PC-9 (cell line): ENCODE measurements around the gene EXOC2.

Experiments used
- CTCF ChIP-seq: fragments of 200-600 bp; sonication (generic); conservative IDR thresholded peaks from 2 replicates; pipeline ENCODE4 v1.6.1; 2017; ENCODE audit warnings: mixed run types, antibody characterized with exemption, mild to moderate bottlenecking, moderate library complexity
- EZH2 ChIP-seq: fragments of 200-600 bp; sonication (generic); IDR thresholded peaks from 2 replicates; pipeline ENCODE4 v1.8.0; 2017; ENCODE audit warnings: antibody characterized with exemption, low read depth

DNA sequence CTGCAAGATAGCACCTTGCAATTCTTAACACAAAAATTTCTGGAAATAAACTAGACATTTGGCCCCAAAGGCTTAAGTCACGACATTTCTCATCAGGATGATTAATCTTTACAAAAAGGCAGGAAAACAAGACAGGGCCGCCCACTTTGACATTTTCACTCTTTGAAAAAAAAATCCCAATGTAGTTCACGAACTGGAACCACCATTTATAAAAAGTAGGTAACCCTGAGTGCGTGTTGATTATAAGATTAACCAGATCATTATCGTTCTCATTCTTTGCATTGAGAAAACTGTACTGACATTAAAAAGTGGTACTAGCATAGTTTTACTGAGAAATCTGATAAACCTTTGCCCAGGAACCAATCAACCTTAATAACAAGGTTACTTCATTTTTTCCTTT is 144.8 kb downstream of the EXOC2 start:
- TF ChIP-seq CTCF: no peak
- TF ChIP-seq EZH2: no peak
